H9 (cell line): Measurements from ENCODE around the gene CFAP54. TPM values are rescaled to one million over a fixed set of nuclear protein-coding genes. Genes with fewer than 3 reads are reported as not detected.

Experiments
- DNase-seq: peaks from one replicate; pipeline ENCODE4 v3.0.0-alpha.2; 2017
- H2AFZ ChIP-seq: one replicate; pipeline ENCODE4 v1.6.1; 2013; ENCODE audit warnings: mild to moderate bottlenecking, low read length, control low read depth, moderate library complexity
- H2AK5ac ChIP-seq: 2 replicates; pipeline ENCODE4 v1.6.1; 2013; ENCODE audit warnings: low read length, control low read depth, mixed read lengths; ENCODE audit not compliant: insufficient read length
- H2BK120ac ChIP-seq: one replicate; pipeline ENCODE4 v1.6.1; 2013; ENCODE audit warnings: low read depth, mild to moderate bottlenecking, low read length, control low read depth, inconsistent platforms; ENCODE audit not compliant: poor library complexity, severe bottlenecking
- H2BK12ac ChIP-seq: 2 replicates; pipeline ENCODE4 v1.6.1; 2013; ENCODE audit warnings: low read length, control low read depth, mixed read lengths, low read depth; ENCODE audit not compliant: insufficient read length
- H2BK15ac ChIP-seq: 2 replicates; pipeline ENCODE4 v1.6.1; 2013; ENCODE audit warnings: low read depth, low read length, control low read depth
- H2BK20ac ChIP-seq: one replicate; pipeline ENCODE4 v1.6.1; 2013; ENCODE audit warnings: low read depth, mild to moderate bottlenecking, low read length, control low read depth, inconsistent platforms; ENCODE audit not compliant: poor library complexity, severe bottlenecking
- H2BK5ac ChIP-seq: 2 replicates; pipeline ENCODE4 v1.6.1; 2013; ENCODE audit warnings: low read length, control low read depth, mixed read lengths; ENCODE audit not compliant: insufficient read length
- H3K14ac ChIP-seq: 2 replicates; pipeline ENCODE4 v1.6.1; 2013; ENCODE audit warnings: low read length, control low read depth; ENCODE audit not compliant: insufficient read depth
- H3K18ac ChIP-seq: 2 replicates; pipeline ENCODE4 v1.6.1; 2013; ENCODE audit warnings: low read depth, mild to moderate bottlenecking, mixed read lengths, low read length, control low read depth; ENCODE audit not compliant: insufficient read length
- H3K23ac ChIP-seq: 2 replicates; pipeline ENCODE4 v1.6.1; 2013; ENCODE audit warnings: low read length, control low read depth, mixed read lengths, low read depth; ENCODE audit not compliant: insufficient read length
- H3K23me2 ChIP-seq: 2 replicates; pipeline ENCODE4 v1.6.1; 2013; ENCODE audit warnings: low read depth, mild to moderate bottlenecking, mixed read lengths, low read length, control low read depth; ENCODE audit not compliant: insufficient read length, poor library complexity, severe bottlenecking
- H3K27ac ChIP-seq: 2 replicates; pipeline ENCODE4 v1.5.1; 2013; ENCODE audit warnings: low read length, control low read depth, mixed read lengths, low read depth; ENCODE audit not compliant: insufficient read length
- H3K27me3 ChIP-seq: 2 replicates; pipeline ENCODE4 v1.6.1; 2013; ENCODE audit warnings: low read length, control low read depth, inconsistent platforms; ENCODE audit not compliant: insufficient read depth
- H3K4ac ChIP-seq: 2 replicates; pipeline ENCODE4 v1.6.1; 2013; ENCODE audit warnings: low read depth, mild to moderate bottlenecking, control low read depth, inconsistent platforms, low read length, moderate library complexity
- H3K4me1 ChIP-seq: 2 replicates; pipeline ENCODE4 v1.6.1; 2013; ENCODE audit warnings: low read length, control low read depth, inconsistent platforms; ENCODE audit not compliant: insufficient read depth
- H3K4me2 ChIP-seq: 2 replicates; pipeline ENCODE4 v1.6.1; 2013; ENCODE audit warnings: low read length, control low read depth, mixed read lengths; ENCODE audit not compliant: insufficient read length, insufficient read depth
- H3K56ac ChIP-seq: 2 replicates; pipeline ENCODE4 v1.6.1; 2013; ENCODE audit warnings: low read depth, mild to moderate bottlenecking, mixed read lengths, low read length, control low read depth; ENCODE audit not compliant: insufficient read length
- H3K79me1 ChIP-seq: 2 replicates; pipeline ENCODE4 v1.6.1; 2013; ENCODE audit warnings: low read depth, mild to moderate bottlenecking, moderate library complexity, low read length, control low read depth, inconsistent platforms; ENCODE audit not compliant: insufficient read depth, poor library complexity, severe bottlenecking
- H3K79me2 ChIP-seq: 2 replicates; pipeline ENCODE4 v1.6.1; 2013; ENCODE audit warnings: low read length, control low read depth, inconsistent platforms; ENCODE audit not compliant: insufficient read depth
- H3K9ac ChIP-seq: 2 replicates; pipeline ENCODE4 v1.6.1; 2013; ENCODE audit warnings: low read length, control low read depth, mixed read lengths; ENCODE audit not compliant: insufficient read length; ENCODE audit errors: extremely low read depth
- H3K9me3 ChIP-seq: one replicate; pipeline ENCODE4 v1.6.1; 2013; ENCODE audit warnings: low read depth, low read length, inconsistent platforms; ENCODE audit not compliant: control insufficient read depth
- H3T11ph ChIP-seq: one replicate; pipeline ENCODE4 v1.6.1; 2013; ENCODE audit warnings: mild to moderate bottlenecking, low read length, control low read depth, inconsistent platforms
- H4K20me1 ChIP-seq: one replicate; pipeline ENCODE4 v1.6.1; 2013; ENCODE audit not compliant: control insufficient read depth, insufficient read length, insufficient read depth
- H4K5ac ChIP-seq: 2 replicates; pipeline ENCODE4 v1.6.1; 2013; ENCODE audit warnings: low read depth, mild to moderate bottlenecking, mixed read lengths, low read length, control low read depth; ENCODE audit not compliant: insufficient read length
- H4K8ac ChIP-seq: replicated peaks from 2 replicates; pipeline ENCODE4 v1.6.1; 2013; ENCODE audit warnings: low read length, control low read depth, mixed read lengths, low read depth; ENCODE audit not compliant: insufficient read length
- H4K91ac ChIP-seq: 2 replicates; pipeline ENCODE4 v1.6.1; 2013; ENCODE audit warnings: low read depth, mild to moderate bottlenecking, moderate library complexity, mixed read lengths, low read length, control low read depth; ENCODE audit not compliant: insufficient read length
- H3K27ac Mint-ChIP-seq, 3 experiments: 2 replicates in 2 of 3; 3 replicates in 1 of 3; pipeline ENCODE4 v1.8.0; 2020 to 2021; ENCODE audit warnings: mixed read lengths in 3 of 3, mild to moderate bottlenecking in 1 of 3, moderate library complexity in 1 of 3
- H3K27me3 Mint-ChIP-seq: 2 replicates; pipeline ENCODE4 v1.8.0; 2021; ENCODE audit warnings: low read depth, mild to moderate bottlenecking, moderate library complexity, mixed read lengths
- H3K36me3 Mint-ChIP-seq, 3 experiments: 2 replicates in 2 of 3; 3 replicates in 1 of 3; pipeline ENCODE4 v1.8.0; 2020 to 2021; ENCODE audit warnings: low read depth in 3 of 3, mixed read lengths in 3 of 3; ENCODE audit not compliant: insufficient read depth in 1 of 3
- H3K4me1 Mint-ChIP-seq, 2 experiments: 2 replicates each; pipeline ENCODE4 v1.8.0; 2020; ENCODE audit warnings: mixed read lengths in 2 of 2
- H3K4me3 Mint-ChIP-seq, 2 experiments: 2 replicates in 1 of 2; 3 replicates in 1 of 2; pipeline ENCODE4 v1.8.0; 2020 to 2021; ENCODE audit warnings: mild to moderate bottlenecking in 2 of 2, mixed read lengths in 2 of 2, moderate library complexity in 1 of 2
- H3K9me3 Mint-ChIP-seq, 2 experiments: 2 replicates in 1 of 2; 3 replicates in 1 of 2; pipeline ENCODE4 v1.8.0; 2020; ENCODE audit warnings: mild to moderate bottlenecking in 2 of 2, mixed read lengths in 2 of 2, moderate library complexity in 1 of 2
- CTCF ChIP-seq: fragments of 200-600 bp; sonication (generic); conservative IDR thresholded peaks from 3 replicates; pipeline ENCODE4 v1.8.0; 2021; ENCODE audit warnings: antibody characterized with exemption, mild to moderate bottlenecking
- WGBS: extraction: QIAGEN DNeasy Blood & Tissue Kit; methylation state at CpG from one replicate; pipeline ENCODE4 v1.1.7; 2013; ENCODE audit warnings: missing lambda C conversion rate, low lambda C conversion rate, mixed read lengths; ENCODE audit not compliant: insufficient read length; ENCODE audit errors: extremely low coverage; 5-methylcytosine and 5-hydroxymethylcytosine counted together
- total RNA-seq: library from RNA; stranded (reverse); gene quantifications from 2 replicates; pipeline ENCODE4 v1.2.1, GENCODE V29; 2021

The CFAP54 gene
- total RNA-seq, 1 experiment from 2014 or later, result 0.24 TPM

- no peak overlapping the region for H2AFZ ChIP-seq
- H3K79me1 ChIP-seq, result no peaks in the 10 kb centered on the region
- Mint-ChIP-seq H3K4me3 (no peak overlapping the region), H3K27me3 (no peaks in the 10 kb centered on the region), H3K27ac (peak overlapping the region in 1 of 3 experiments; percentile 40; a peak in 1 of 7 replicates), H3K36me3 (no peaks in the 10 kb centered on the region), H3K9me3 (no peaks in the 10 kb centered on the region), H3K4me1 (peaks cover 9 to 12% of the 10 kb centered on the region in 2 experiments)
- no peak overlapping the region for H3T11ph ChIP-seq
- H4K8ac ChIP-seq, result no peak overlapping the region
- no peak overlapping the region for H4K91ac ChIP-seq
- DNase-seq, result no peak
- no peaks in the 10 kb centered on the region for H3K23me2 ChIP-seq
- H2BK20ac ChIP-seq, result no peak overlapping the region
- no peak overlapping the region for H4K5ac ChIP-seq
- H2BK5ac ChIP-seq, result no peak overlapping the region
- WGBS, result no CpG with 5 or more reads among the region's 4 CpGs
- no peak overlapping the region for H3K9ac ChIP-seq
- no peak overlapping the region for H3K56ac ChIP-seq
- no peaks in the 10 kb centered on the region for H4K20me1 ChIP-seq
- no peak overlapping the region for H3K23ac ChIP-seq
- no peak overlapping the region for H2BK120ac ChIP-seq
- no peaks in the 10 kb centered on the region for H3K79me2 ChIP-seq
- no peaks in the 10 kb centered on the region for H3K27me3 ChIP-seq
- no peak overlapping the region for H3K4ac ChIP-seq
- no peaks in the 10 kb centered on the region for H3K9me3 ChIP-seq
- no peak overlapping the region for H3K18ac ChIP-seq
- H2BK12ac ChIP-seq, result no peak overlapping the region
- H2BK15ac ChIP-seq, result no peak overlapping the region
- no peak for TF ChIP-seq CTCF
- no peak overlapping the region for H3K27ac ChIP-seq
- H3K14ac ChIP-seq, result no peak overlapping the region
- H2AK5ac ChIP-seq, result no peak overlapping the region
- no peaks in the 10 kb centered on the region; the same call in 1 of the 2 replicates for H3K4me1 ChIP-seq
- H3K4me2 ChIP-seq, result no peak overlapping the region
Measured at GRCh38 chr12:96513681-96514080, 24.3 kb downstream of the CFAP54 start.
